Tibial nerve (tissue), 4 donors: Measurements from ENCODE around the gene HECTD4. TPM values are rescaled to one million over a fixed set of nuclear protein-coding genes. Genes with fewer than 3 reads are reported as not detected.

Experiments used
- DNase-seq, 2 donors: peaks; one replicate each; pipeline ENCODE4 v3.0.0-alpha.2; 2019; ENCODE audit warnings: low spot score in 2 of 2
- H3K27ac ChIP-seq, 4 donors: fragments of 200-600 bp; sonication (generic) in 3 of 4; one replicate each; pipeline ENCODE4 v1.5.1; 2017 to 2019; ENCODE audit warnings: mild to moderate bottlenecking in 1 of 4
- H3K27me3 ChIP-seq, 2 donors: fragments of 200-600 bp; sonication (generic) in 1 of 2; one replicate each; pipeline versions ENCODE4 v1.5.1 to v1.6.0; 2017 to 2019
- H3K36me3 ChIP-seq, 3 donors: fragments of 200-600 bp; sonication (generic); one replicate each; pipeline ENCODE4 v1.5.1; 2018 to 2019
- H3K4me1 ChIP-seq, 4 donors: fragments of 200-600 bp; sonication (generic) in 3 of 4; one replicate each; pipeline ENCODE4 v1.5.1; 2017 to 2019
- H3K4me3 ChIP-seq, 4 donors: fragments of 200-600 bp; sonication (generic) in 3 of 4; one replicate each; pipeline ENCODE4 v1.5.1; 2017 to 2019; ENCODE audit warnings: mild to moderate bottlenecking in 1 of 4, moderate library complexity in 1 of 4
- H3K9me3 ChIP-seq, 4 donors: fragments of 200-600 bp; sonication (generic) in 3 of 4; one replicate each; pipeline ENCODE4 v1.5.1; 2017 to 2019
- EP300 ChIP-seq, 2 donors: sonication (generic); formaldehyde crosslinking; IDR thresholded peaks; one replicate each; pipeline ENCODE4 v1.6.1; 2017; ENCODE audit warnings: antibody characterized with exemption in 2 of 2, mild to moderate bottlenecking in 1 of 2
- POLR2A ChIP-seq, 2 donors: fragments of 450-650 bp; IDR thresholded peaks; one replicate each; pipeline ENCODE4 v1.6.1; 2017; ENCODE audit warnings: antibody characterized with exemption in 2 of 2, mild to moderate bottlenecking in 2 of 2, moderate library complexity in 2 of 2
- WGBS, 2 donors: methylation state at CpG; one replicate each; pipeline ENCODE4 v1.1.5; 2018; 5-methylcytosine and 5-hydroxymethylcytosine counted together
- total RNA-seq, 4 donors: library from RNA; depleted of rRNA; stranded (reverse); fragments of >200 nt; gene quantifications; one replicate each; pipeline ENCODE4 v1.1.0, GENCODE V29; 2016
- TF ChIP-seq, protein P1 (sequence below), 5 experiments: fragments of 200-600 bp in 3 of 5; fragments of 450-650 bp in 2 of 5; sonication (generic) in 3 of 5; IDR thresholded peaks; one replicate each; pipeline ENCODE4 v1.5.1; 2016 to 2019; ENCODE audit warnings: antibody characterized with exemption in 5 of 5, mild to moderate bottlenecking in 3 of 5, moderate library complexity in 2 of 5

Gene HECTD4
- total RNA-seq, 4 donors from 2014 or later: 43.0 to 70.5 (median 58.5) TPM

DNA sequence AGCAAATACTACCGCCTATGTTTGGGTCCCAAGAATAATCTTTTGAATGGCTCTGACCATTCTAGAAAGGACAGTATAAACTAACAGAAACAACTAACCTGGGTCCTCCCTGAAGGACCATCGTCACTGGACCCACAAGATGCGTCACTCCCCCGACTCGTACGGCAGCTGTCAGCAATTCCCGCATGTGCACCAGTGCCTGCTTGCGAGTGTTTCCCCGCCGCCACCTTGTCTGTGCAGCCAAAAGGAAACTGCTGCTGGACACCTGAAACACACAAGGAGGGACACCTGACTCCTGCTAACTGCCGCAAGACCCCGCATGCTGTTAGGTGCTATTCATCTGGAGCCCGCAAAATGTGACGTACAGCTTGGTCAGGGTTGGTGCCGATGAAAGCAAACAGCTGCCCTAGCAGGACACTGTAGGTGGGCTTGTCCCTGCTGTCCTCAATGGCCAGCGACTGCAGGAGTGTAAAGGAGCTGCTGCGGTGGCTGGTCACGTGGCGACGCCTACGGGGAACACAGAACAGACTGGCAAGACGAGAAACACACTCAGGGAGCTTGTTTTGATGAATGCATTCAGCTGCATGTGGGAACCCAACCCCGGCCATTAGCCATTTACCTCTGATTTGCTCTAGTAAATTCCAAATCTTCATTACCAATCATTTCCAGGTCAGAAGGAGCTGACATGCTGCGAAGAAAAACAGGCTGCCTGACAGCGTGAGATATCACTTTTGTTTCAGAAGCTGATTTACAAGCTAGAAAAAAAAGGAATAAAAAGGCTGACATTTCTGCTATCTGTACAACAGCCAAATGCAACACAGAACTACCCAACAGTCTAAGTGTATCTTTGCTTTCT lies 138.7 kb downstream of the HECTD4 start:
- Histone ChIP-seq H3K9me3 (no peaks in the 10 kb centered on the region), H3K27ac (no peak overlapping the region), H3K27me3 (no peaks in the 10 kb centered on the region), H3K36me3 (peaks cover 0 to 97% (median 11%) of the 10 kb centered on the region in 3 donors), H3K4me1 (no peaks in the 10 kb centered on the region), H3K4me3 (no peak overlapping the region)
- TF ChIP-seq, protein P1, sequence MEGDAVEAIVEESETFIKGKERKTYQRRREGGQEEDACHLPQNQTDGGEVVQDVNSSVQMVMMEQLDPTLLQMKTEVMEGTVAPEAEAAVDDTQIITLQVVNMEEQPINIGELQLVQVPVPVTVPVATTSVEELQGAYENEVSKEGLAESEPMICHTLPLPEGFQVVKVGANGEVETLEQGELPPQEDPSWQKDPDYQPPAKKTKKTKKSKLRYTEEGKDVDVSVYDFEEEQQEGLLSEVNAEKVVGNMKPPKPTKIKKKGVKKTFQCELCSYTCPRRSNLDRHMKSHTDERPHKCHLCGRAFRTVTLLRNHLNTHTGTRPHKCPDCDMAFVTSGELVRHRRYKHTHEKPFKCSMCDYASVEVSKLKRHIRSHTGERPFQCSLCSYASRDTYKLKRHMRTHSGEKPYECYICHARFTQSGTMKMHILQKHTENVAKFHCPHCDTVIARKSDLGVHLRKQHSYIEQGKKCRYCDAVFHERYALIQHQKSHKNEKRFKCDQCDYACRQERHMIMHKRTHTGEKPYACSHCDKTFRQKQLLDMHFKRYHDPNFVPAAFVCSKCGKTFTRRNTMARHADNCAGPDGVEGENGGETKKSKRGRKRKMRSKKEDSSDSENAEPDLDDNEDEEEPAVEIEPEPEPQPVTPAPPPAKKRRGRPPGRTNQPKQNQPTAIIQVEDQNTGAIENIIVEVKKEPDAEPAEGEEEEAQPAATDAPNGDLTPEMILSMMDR (IDR thresholded peaks at IDR 0.05): no peak
- TF ChIP-seq EP300 (IDR thresholded peaks at IDR 0.05) (no peak), POLR2A (IDR thresholded peaks at IDR 0.05) (no peak)
- WGBS, 2 donors: 87 to 92% methylated on average over 25 of the region's 25 CpGs
- no peak for DNase-seq

DNA sequence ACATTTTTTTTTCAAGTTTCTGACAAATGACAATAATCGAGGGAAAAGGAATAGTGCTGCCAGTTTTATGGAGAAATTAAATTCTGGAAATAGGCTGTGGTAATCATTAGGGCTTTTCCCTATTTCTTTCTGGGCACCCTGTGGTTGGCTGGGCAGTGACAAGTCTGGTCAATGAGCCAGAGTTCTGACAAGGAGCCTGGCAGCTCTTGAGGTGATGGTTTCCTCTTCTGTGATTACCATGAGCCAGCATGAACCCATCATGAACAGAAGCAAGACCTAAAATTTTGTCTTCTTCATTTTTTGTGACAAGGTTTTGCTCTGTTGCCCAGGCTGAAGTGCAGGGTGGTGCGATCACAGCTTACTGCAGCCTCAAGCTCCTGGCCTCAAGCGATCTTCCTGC lies 141.1 kb downstream of the HECTD4 start:
- TF ChIP-seq EP300 (IDR thresholded peaks at IDR 0.05) (no peak), POLR2A (IDR thresholded peaks at IDR 0.05) (no peak)
- TF ChIP-seq, protein P1 (IDR thresholded peaks at IDR 0.05): no peak
- Histone ChIP-seq H3K27me3 (no peaks in the 10 kb centered on the region), H3K4me1 (no peaks in the 10 kb centered on the region), H3K9me3 (no peaks in the 10 kb centered on the region), H3K4me3 (no peak overlapping the region), H3K36me3 (peaks cover 0 to 97% (median 11%) of the 10 kb centered on the region in 3 donors), H3K27ac (no peak overlapping the region)
- DNase-seq: no peak
- WGBS, 2 donors: 71 to 73% methylated on average over 3 of the region's 3 CpGs

DNA sequence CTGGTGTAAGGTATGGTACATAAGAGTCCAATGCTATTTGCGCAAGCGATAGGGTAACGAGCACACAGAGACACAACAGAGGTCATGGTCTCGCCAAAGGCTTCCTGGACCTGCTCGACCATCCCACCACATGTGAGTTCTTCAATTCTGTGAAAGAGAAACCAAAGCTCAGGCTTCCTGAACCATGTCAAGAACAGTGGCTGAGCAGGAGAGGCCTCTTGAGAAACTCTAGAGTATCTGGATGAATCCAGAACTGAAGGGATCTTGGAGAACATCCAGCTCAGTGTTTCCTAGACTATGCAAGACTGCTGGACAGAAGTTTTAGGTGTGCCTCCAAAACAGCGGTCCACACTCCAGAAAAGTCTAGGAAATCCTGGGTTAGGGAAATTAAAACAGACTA lies 142.3 kb downstream of the HECTD4 start:
- TF ChIP-seq, protein P1 (IDR thresholded peaks at IDR 0.05): no peak
- TF ChIP-seq POLR2A (IDR thresholded peaks at IDR 0.05): no peak
- no peak for TF ChIP-seq EP300 (IDR thresholded peaks at IDR 0.05)
- no peaks in the 10 kb centered on the region for H3K4me1 ChIP-seq
- no peak overlapping the region for H3K4me3 ChIP-seq
- H3K36me3 ChIP-seq: peaks cover 3 to 97% (median 16%) of the 10 kb centered on the region in 3 donors
- no peaks in the 10 kb centered on the region for H3K27me3 ChIP-seq
- no peak overlapping the region for H3K27ac ChIP-seq
- H3K9me3 ChIP-seq: no peaks in the 10 kb centered on the region
- 91 to 95% methylated on average over 6 of the region's 6 CpGs for WGBS, 2 donors
- no peak for DNase-seq

DNA sequence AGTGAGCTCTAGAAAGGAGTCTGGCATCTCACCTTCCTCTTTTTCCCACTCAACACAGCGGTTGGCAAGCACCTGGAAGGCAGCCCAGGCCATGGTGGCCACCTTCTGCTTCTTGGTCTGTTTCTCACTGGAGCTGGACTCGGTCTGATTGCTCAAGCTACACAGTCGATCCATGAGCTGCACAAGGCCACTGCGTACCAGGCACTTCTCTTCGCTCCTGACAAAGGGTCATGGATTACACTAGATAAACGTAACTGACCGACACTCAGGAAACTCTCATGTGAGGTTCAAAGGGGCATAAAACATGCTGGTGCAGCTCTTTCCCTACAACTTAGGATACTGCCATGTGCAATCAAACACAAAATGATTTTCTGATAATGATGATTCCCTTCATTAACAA lies 143.2 kb downstream of the HECTD4 start:
- no peak overlapping the region for H3K27ac ChIP-seq
- 90 to 96% methylated on average over 7 of the region's 7 CpGs for WGBS, 2 donors
- H3K36me3 ChIP-seq: peaks cover 5 to 98% (median 19%) of the 10 kb centered on the region in 3 donors
- no peaks in the 10 kb centered on the region for H3K9me3 ChIP-seq
- H3K27me3 ChIP-seq: no peaks in the 10 kb centered on the region
- no peak overlapping the region for H3K4me3 ChIP-seq
- TF ChIP-seq, protein P1 (IDR thresholded peaks at IDR 0.05): no peak
- TF ChIP-seq POLR2A (IDR thresholded peaks at IDR 0.05) (no peak), EP300 (IDR thresholded peaks at IDR 0.05) (no peak)
- no peak for DNase-seq
- H3K4me1 ChIP-seq: no peaks in the 10 kb centered on the region

DNA sequence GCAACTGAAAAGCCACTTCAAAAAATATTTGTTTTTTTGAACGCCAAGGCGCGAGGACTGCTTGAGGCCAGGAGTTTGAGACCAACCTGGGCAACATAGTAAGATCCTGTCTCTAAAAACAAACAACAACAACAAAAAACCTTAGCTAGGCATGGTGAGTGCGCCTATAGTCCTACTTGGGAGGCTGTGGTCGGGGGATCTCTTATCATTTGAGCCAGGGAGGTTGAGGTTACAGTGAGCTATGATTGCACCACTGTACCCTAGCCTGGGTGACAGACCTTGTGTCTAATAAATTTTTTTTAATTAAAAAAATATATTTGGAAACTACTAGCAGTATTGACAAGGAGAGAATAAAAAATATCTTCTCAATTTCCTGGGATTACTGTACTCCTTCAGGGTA lies 143.8 kb downstream of the HECTD4 start:
- H3K36me3 ChIP-seq: peaks cover 5 to 97% (median 15%) of the 10 kb centered on the region in 3 donors
- DNase-seq: no peak
- WGBS, 2 donors: 91 to 93% methylated on average over 5 of the region's 5 CpGs
- TF ChIP-seq EP300 (IDR thresholded peaks at IDR 0.05) (no peak), POLR2A (IDR thresholded peaks at IDR 0.05) (no peak)
- TF ChIP-seq, protein P1 (IDR thresholded peaks at IDR 0.05): no peak
- H3K4me3 ChIP-seq: no peak overlapping the region
- no peaks in the 10 kb centered on the region for H3K4me1 ChIP-seq
- H3K27ac ChIP-seq: no peak overlapping the region
- H3K27me3 ChIP-seq: no peaks in the 10 kb centered on the region
- no peaks in the 10 kb centered on the region for H3K9me3 ChIP-seq
